Lower lobe of right lung (tissue), 2 donors: Measurements from ENCODE around the gene SLC25A39. TPM values are rescaled to one million over a fixed set of nuclear protein-coding genes. Genes with fewer than 3 reads are reported as not detected.
"Not testable (repeated sequence)": the region's sequence is repeated elsewhere in the genome, so short reads cannot be mapped to it uniquely, and the experiment has no call there.

ENCODE experiments used
- ATAC-seq, 2 donors: fragments of 200-7000 bp; cut with Tn5 transposase; one replicate each; pipeline ENCODE4 v1.9.1; 2020 to 2022; ENCODE audit warnings: mild to moderate bottlenecking in 2 of 2, moderate library complexity in 2 of 2
- DNase-seq: peaks from one replicate; pipeline ENCODE4 v3.0.0-alpha.2; 2020
- H3K27ac ChIP-seq: fragments of 200-600 bp; one replicate; pipeline ENCODE4 v1.8.0; 2022
- H3K27me3 ChIP-seq: fragments of 200-600 bp; one replicate; pipeline ENCODE4 v1.8.0; 2022; ENCODE audit warnings: low read depth
- H3K36me3 ChIP-seq: fragments of 200-600 bp; one replicate; pipeline ENCODE4 v1.8.0; 2022; ENCODE audit warnings: mild to moderate bottlenecking
- H3K4me1 ChIP-seq: fragments of 200-600 bp; one replicate; pipeline ENCODE4 v1.8.0; 2022
- H3K4me3 ChIP-seq: fragments of 200-600 bp; one replicate; pipeline ENCODE4 v1.8.0; 2022; ENCODE audit warnings: mild to moderate bottlenecking
- H3K9me3 ChIP-seq: fragments of 200-600 bp; one replicate; pipeline ENCODE4 v1.8.0; 2022
- CTCF ChIP-seq: fragments of 200-600 bp; IDR thresholded peaks from one replicate; pipeline ENCODE4 v1.8.0; 2022; ENCODE audit warnings: antibody characterized with exemption, mild to moderate bottlenecking
- intact Hi-C: fragments of 100-400 bp; cut with DNase I; formaldehyde crosslinking; loops from one replicate; pipeline ENCODE4 v1.11.0; 2022
- total RNA-seq: library from RNA; stranded (reverse); fragmentation: NEBNext Ultra II Directional; extraction: Animal tissue kit (Norgen Biotek cat#: 25700); gene quantifications from one replicate; pipeline ENCODE4 v1.2.1, GENCODE V29; 2021
- donor health status: DM: no; HTN: yes; CAD: no; lungs with severe emphysema.

The SLC25A39 gene
- total RNA-seq, 1 donor from 2014 or later, result 76.1 TPM

GRCh38 chr17:44348234-44348987, 23.8 kb upstream of the SLC25A39 start:
- H3K27me3 ChIP-seq, result no peaks in the 10 kb centered on the region
- TF ChIP-seq CTCF, result no peak
- no peak overlapping the region for H3K27ac ChIP-seq
- H3K9me3 ChIP-seq, result no peaks in the 10 kb centered on the region
- ATAC-seq (peak; percentile 3 to 43), DNase-seq (peak; percentile 76)
- H3K4me3 ChIP-seq, result peak overlapping the region; percentile 2
- peaks cover 46% of the 10 kb centered on the region for H3K36me3 ChIP-seq
- intact Hi-C loops, result loop anchor here (10.0 kb wide), 1 partner anchor 134 kb away; the partner anchor contains the start of gene UBTF
- peaks cover 43% of the 10 kb centered on the region for H3K4me1 ChIP-seq

GRCh38 chr17:44347206-44348055, 22.8 kb upstream of the SLC25A39 start:
- Histone ChIP-seq H3K36me3 (peaks cover 37% of the 10 kb centered on the region), H3K4me1 (peaks cover 43% of the 10 kb centered on the region), H3K4me3 (peak overlapping the region; percentile 9), H3K27ac (peak overlapping the region; percentile 18)
- not testable (repeated sequence) for DNase-seq, H3K9me3 ChIP-seq, H3K27me3 ChIP-seq, ATAC-seq
- intact Hi-C loops, result loop anchor here (10.0 kb wide), 1 partner anchor 133 kb away; the partner anchor contains the start of gene UBTF

GRCh38 chr17:44346064-44346844, 21.6 kb upstream of the SLC25A39 start:
- intact Hi-C loops, result loop anchor here (10.0 kb wide), 1 partner anchor 131 kb away; the partner anchor contains the start of gene UBTF
- no peak overlapping the region for H3K27ac ChIP-seq
- no peak for ATAC-seq

GRCh38 chr17:44345454-44346026, 20.9 kb upstream of the SLC25A39 start:
- peak; percentile 28 to 56 for ATAC-seq
- H3K4me1 ChIP-seq, result peaks cover 43% of the 10 kb centered on the region
- intact Hi-C loops, result loop anchor here (10.0 kb wide), 1 partner anchor 131 kb away; the partner anchor contains the start of gene UBTF

More at GRCh38 chr17:44346064-44346844, 21.6 kb upstream of the SLC25A39 start:
- Histone ChIP-seq H3K9me3 (no peaks in the 10 kb centered on the region), H3K27me3 (no peaks in the 10 kb centered on the region), H3K4me1 (peaks cover 43% of the 10 kb centered on the region), H3K36me3 (peaks cover 26% of the 10 kb centered on the region), H3K4me3 (peak overlapping the region; percentile 97)
- no peak for TF ChIP-seq CTCF
- DNase-seq, result no peak

More at GRCh38 chr17:44345454-44346026, 20.9 kb upstream of the SLC25A39 start:
- H3K4me3 ChIP-seq, result peak overlapping the region; percentile 97
- no peaks in the 10 kb centered on the region for H3K27me3 ChIP-seq
- H3K9me3 ChIP-seq, result no peaks in the 10 kb centered on the region
- peak; percentile 43 for TF ChIP-seq CTCF
- no peak for DNase-seq
- H3K27ac ChIP-seq, result peak overlapping the region; percentile 92
- peaks cover 18% of the 10 kb centered on the region for H3K36me3 ChIP-seq
